ENCODE data around the gene TNRC6A. TPM values are rescaled to one million over a fixed set of nuclear protein-coding genes. Genes with fewer than 3 reads are reported as not detected.

The TNRC6A gene
- total RNA-seq, 1 experiment from 2014 or later = 41.6 TPM

GRCh38 chr16:24784121-24784520 is 54.7 kb downstream of the TNRC6A start:
- POLR2A ChIA-PET = no interaction called here
- no peaks in the 10 kb centered on the region for H3K27me3 Mint-ChIP-seq (ENCODE audit: insufficient read depth, unreplicated experiment)
- H3K9me3 Mint-ChIP-seq (ENCODE audit: unreplicated experiment) = no peaks in the 10 kb centered on the region
- H3K4me3 Mint-ChIP-seq (ENCODE audit: unreplicated experiment) = no peak overlapping the region
- no TSS peak for BruUV-seq (replicated peaks)
- intact Hi-C loops (cut with micrococcal nuclease) = no loop called here
- H3K36me3 Mint-ChIP-seq (ENCODE audit: insufficient read depth, unreplicated experiment) = peaks cover 80% of the 10 kb centered on the region
- no peak for DNase-seq (ENCODE audit: unreplicated experiment)
- TF ChIP-seq CTCF (IDR thresholded peaks at IDR 0.05; ENCODE audit: unreplicated experiment) = no peak
- H3K4me1 Mint-ChIP-seq (ENCODE audit: insufficient read depth, unreplicated experiment) = no peaks in the 10 kb centered on the region
- no peak overlapping the region for H3K27ac Mint-ChIP-seq (ENCODE audit: low read depth, unreplicated experiment)
- CTCF ChIA-PET = interaction anchor here (0.6 to 2.4 kb wide), 3 partner anchors 16 to 203 kb away, joined by 3 to 7 read pairs (median 4); no protein-coding TSS in a partner anchor

- no peak for DNase-seq (ENCODE audit: unreplicated experiment)
- intact Hi-C loops (cut with micrococcal nuclease) = no loop called here
- POLR2A ChIA-PET = no interaction called here
- CTCF ChIA-PET = interaction anchor here (0.6 to 2.8 kb wide), 2 partner anchors 11 to 207 kb away, joined by 3 to 8 read pairs; no protein-coding TSS in a partner anchor
- Mint-ChIP-seq H3K9me3 (ENCODE audit: unreplicated experiment) (no peaks in the 10 kb centered on the region), H3K4me1 (ENCODE audit: insufficient read depth, unreplicated experiment) (no peaks in the 10 kb centered on the region), H3K4me3 (ENCODE audit: unreplicated experiment) (no peak overlapping the region), H3K27ac (ENCODE audit: low read depth, unreplicated experiment) (no peak overlapping the region), H3K36me3 (ENCODE audit: insufficient read depth, unreplicated experiment) (peaks cover 85% of the 10 kb centered on the region), H3K27me3 (ENCODE audit: insufficient read depth, unreplicated experiment) (no peaks in the 10 kb centered on the region)
- no TSS peak for BruUV-seq (replicated peaks)
- TF ChIP-seq CTCF (IDR thresholded peaks at IDR 0.05; ENCODE audit: unreplicated experiment) = no peak
These were observed 60.4 kb downstream of the TNRC6A start for GRCh38 chr16:24789881-24790280.

GRCh38 chr16:24800586-24800985 is 71.1 kb downstream of the TNRC6A start:
- intact Hi-C loops (cut with micrococcal nuclease) = loop anchor here (1.0 to 5.0 kb wide), 3 partner anchors 131 to 283 kb away; no protein-coding TSS in a partner anchor
- Mint-ChIP-seq H3K27ac (ENCODE audit: low read depth, unreplicated experiment) (peak overlapping the region; percentile 16), H3K9me3 (ENCODE audit: unreplicated experiment) (no peaks in the 10 kb centered on the region), H3K27me3 (ENCODE audit: insufficient read depth, unreplicated experiment) (no peaks in the 10 kb centered on the region), H3K4me3 (ENCODE audit: unreplicated experiment) (no peak overlapping the region), H3K4me1 (ENCODE audit: insufficient read depth, unreplicated experiment) (no peaks in the 10 kb centered on the region), H3K36me3 (ENCODE audit: insufficient read depth, unreplicated experiment) (peaks cover 92% of the 10 kb centered on the region)
- ChIA-PET POLR2A (interaction anchor here (0.6 to 1.4 kb wide), 5 partner anchors 14 to 257 kb away, joined by 3 to 6 read pairs (median 4); no protein-coding TSS in a partner anchor), CTCF (interaction anchor here (0.5 to 5.1 kb wide), 34 partner anchors 10 to 293 kb away, joined by 3 to 65 read pairs (median 5); no protein-coding TSS in a partner anchor)
- no TSS peak for BruUV-seq (replicated peaks)
- peak; percentile 53 for TF ChIP-seq CTCF (IDR thresholded peaks at IDR 0.05; ENCODE audit: unreplicated experiment)
- peak; percentile 51 for DNase-seq (ENCODE audit: unreplicated experiment)

- Mint-ChIP-seq H3K27me3 (ENCODE audit: insufficient read depth, unreplicated experiment) (no peaks in the 10 kb centered on the region), H3K9me3 (ENCODE audit: unreplicated experiment) (no peaks in the 10 kb centered on the region), H3K4me3 (ENCODE audit: unreplicated experiment) (no peak overlapping the region), H3K36me3 (ENCODE audit: insufficient read depth, unreplicated experiment) (peaks cover 92% of the 10 kb centered on the region), H3K4me1 (ENCODE audit: insufficient read depth, unreplicated experiment) (no peaks in the 10 kb centered on the region), H3K27ac (ENCODE audit: low read depth, unreplicated experiment) (no peak overlapping the region)
- ChIA-PET POLR2A (interaction anchor here (1.4 kb wide), 1 partner anchor 225 kb away, joined by 6 read pairs; no protein-coding TSS in a partner anchor), CTCF (interaction anchor here (0.6 to 5.1 kb wide), 12 partner anchors 10 to 285 kb away, joined by 3 to 65 read pairs (median 6); no protein-coding TSS in a partner anchor)
- no TSS peak for BruUV-seq (replicated peaks)
- TF ChIP-seq CTCF (IDR thresholded peaks at IDR 0.05; ENCODE audit: unreplicated experiment) = no peak
- DNase-seq (ENCODE audit: unreplicated experiment) = no peak
- intact Hi-C loops (cut with micrococcal nuclease) = loop anchor here (5.0 kb wide), 1 partner anchor 285 kb away; no protein-coding TSS in a partner anchor
These were observed 72.4 kb downstream of the TNRC6A start for GRCh38 chr16:24801761-24802302.

Data from MCF 10A (cell line).